Activated CD4-positive, alpha-beta T cell treated with anti-CD3 and anti-CD28 coated beads, Interleukin-2, Interleukin-6, amounts not matched to agents 100 ng/mL and 50 ng/mL, durations not matched to agents 16 hours and 8 hours (primary cell): Measurements from ENCODE around the gene MPP1.

Experiments
- DNase-seq: peaks from one replicate; pipeline ENCODE4 v3.0.0-alpha.2; 2020

MPP1 gene

GRCh38 chrX:154774622-154775021, 30.7 kb downstream of the MPP1 start:
- DNase-seq, result no peak

GRCh38 chrX:154762537-154763296, 42.6 kb downstream of the MPP1 start, which contains the start of gene DKC1:
TSS of gene DKC1 (plus strand) at chrX:154762864. CDS start at chrX:154762966, 102 bp downstream.
- peak; percentile 97 for DNase-seq

- no peak for DNase-seq
Measured at GRCh38 chrX:154761977-154762536, 43.2 kb downstream of the MPP1 start.

- no peak for DNase-seq
Measured at GRCh38 chrX:154758696-154759095, 46.6 kb downstream of the MPP1 start.

GRCh38 chrX:154751669-154752271, 53.5 kb downstream of the MPP1 start:
- DNase-seq, result no peak

GRCh38 chrX:154751203-154751668, 54.0 kb downstream of the MPP1 start:
- DNase-seq, result no peak

GRCh38 chrX:154750301-154751202, 54.7 kb downstream of the MPP1 start, which contains the start of gene GAB3:
TSS of gene GAB3 (minus strand) at chrX:154751077. CDS start at chrX:154751025, 52 bp downstream.
- peak; percentile 41 for DNase-seq

- DNase-seq, result no peak
Measured at GRCh38 chrX:154749856-154750255, 55.4 kb downstream of the MPP1 start.

GRCh38 chrX:154748712-154749339, 56.5 kb downstream of the MPP1 start:
- peak; percentile 82 for DNase-seq

- no peak for DNase-seq
Measured at GRCh38 chrX:154742613-154743012, 62.7 kb downstream of the MPP1 start.

GRCh38 chrX:154739952-154740465, 65.3 kb downstream of the MPP1 start:
- no peak for DNase-seq

- peak; percentile 69 for DNase-seq
Measured at GRCh38 chrX:154738011-154738738, 67.1 kb downstream of the MPP1 start.

- DNase-seq, result no peak
Measured at GRCh38 chrX:154737136-154737535, 68.1 kb downstream of the MPP1 start.

GRCh38 chrX:154735695-154736393, 69.4 kb downstream of the MPP1 start:
- DNase-seq, result no peak

GRCh38 chrX:154734061-154734781, 71.1 kb downstream of the MPP1 start:
- DNase-seq, result peak; percentile 55

GRCh38 chrX:154733066-154733425, 72.2 kb downstream of the MPP1 start:
- no peak for DNase-seq

GRCh38 chrX:154732421-154733065, 72.7 kb downstream of the MPP1 start:
- no peak for DNase-seq

- no peak for DNase-seq
Measured at GRCh38 chrX:154731881-154732280, 73.4 kb downstream of the MPP1 start.

- DNase-seq, result no peak
Measured at GRCh38 chrX:154731184-154731583, 74.1 kb downstream of the MPP1 start.
